HepG2 (cell line): ENCODE data around the gene ICAM2. TPM values are rescaled to one million over a fixed set of nuclear protein-coding genes. Genes with fewer than 3 reads are reported as not detected.

Experiments used
- ATAC-seq: fragments of 200-7000 bp; cut with Tn5 transposase; 3 replicates; pipeline ENCODE4 v1.9.1; 2020; ENCODE audit warnings: mild to moderate bottlenecking, moderate library complexity
- BruUV-seq: library from RNA; stranded (reverse); fragments of 400-500 nt; replicated peaks from 2 replicates; lab custom pipeline; 2021; lab: Mats Ljungman, UMichigan
- CTCF ChIA-PET: fragments of 300-600 bp; formaldehyde crosslinking; extraction: SDS; loops from one replicate; lab custom pipeline; 2021; ENCODE audit warnings: low total read pairs, inconsistent platforms, low intra/inter-chr PET ratio; lab: Yijun Ruan, JAX
- POLR2A ChIA-PET: fragments of 350-600 bp; sonication (Branson Sonifier 250); formaldehyde crosslinking; loops from one replicate; lab custom pipeline; 2020; ENCODE audit warnings: antibody characterized with exemption, inconsistent platforms; lab: Yijun Ruan, JAX
- DNase-seq: peaks from one replicate; pipeline ENCODE4 v3.0.0-alpha.2; 2015; ENCODE audit warnings: low spot score
- FAIRE-seq: peaks from 3 replicates; lab custom pipeline; 2011; peaks lifted over from hg19 to GRCh38; lab: Jason Lieb, UNC
- H2AFZ ChIP-seq: one replicate; pipeline ENCODE4 v1.6.1; 2011; ENCODE audit warnings: low read length, inconsistent platforms
- H3K27ac ChIP-seq: fragments of 300-600 bp; 3 replicates; pipeline ENCODE4 v1.8.0; 2011; ENCODE audit warnings: mixed run types, mild to moderate bottlenecking, mixed read lengths, low read length, inconsistent platforms; ENCODE audit not compliant: insufficient read depth; ENCODE audit errors: extremely low read length
- H3K27me3 ChIP-seq, 2 experiments: fragments of 200-600 bp in 1 of 2; 2 replicates in 1 of 2; 3 replicates in 1 of 2; pipeline versions ENCODE4 v1.6.0 to v1.8.0; 2011; ENCODE audit warnings: low read length in 2 of 2, mild to moderate bottlenecking in 2 of 2, moderate library complexity in 2 of 2, inconsistent platforms in 1 of 2; ENCODE audit not compliant: insufficient read depth in 2 of 2, control insufficient read depth in 1 of 2
- H3K36me3 ChIP-seq, 2 experiments: fragments of 200-600 bp in 1 of 2; replicated peaks in 1 of 2; 2 replicates in 1 of 2; 3 replicates in 1 of 2; pipeline versions ENCODE4 v1.5.1 to v1.8.0; 2011; ENCODE audit warnings: low read length in 2 of 2, inconsistent platforms in 1 of 2; ENCODE audit not compliant: insufficient read depth in 2 of 2, control insufficient read depth in 1 of 2
- H3K4me1 ChIP-seq: 2 replicates; pipeline ENCODE4 v1.5.1; 2012; ENCODE audit warnings: low read length, inconsistent platforms; ENCODE audit not compliant: insufficient read depth
- H3K4me2 ChIP-seq: 2 replicates; pipeline ENCODE4 v1.6.0; 2011; ENCODE audit warnings: low read depth, low read length, inconsistent platforms
- H3K4me3 ChIP-seq, 3 experiments: fragments of 200-600 bp in 1 of 3; sonication (generic), shearing (Covaris generic) in 1 of 3; replicated peaks in 1 of 3; 2 replicates each; pipeline ENCODE4 v1.5.1; 2011 to 2016; ENCODE audit warnings: low read length in 3 of 3, inconsistent platforms in 2 of 3, low read depth in 2 of 3, mild to moderate bottlenecking in 2 of 3, control low read depth in 1 of 3, mixed read lengths in 1 of 3; ENCODE audit not compliant: insufficient read depth in 1 of 3
- H3K79me2 ChIP-seq: one replicate; pipeline ENCODE4 v1.6.1; 2011; ENCODE audit warnings: low read length, inconsistent platforms; ENCODE audit not compliant: insufficient read depth
- H3K9ac ChIP-seq: 2 replicates; pipeline ENCODE4 v1.6.0; 2011; ENCODE audit warnings: mild to moderate bottlenecking, low read depth, low read length, inconsistent platforms; ENCODE audit not compliant: insufficient read depth
- H3K9me3 ChIP-seq: 2 replicates; pipeline ENCODE4 v1.5.1; 2012; ENCODE audit warnings: mild to moderate bottlenecking, low read length
- H4K20me1 ChIP-seq: 2 replicates; pipeline ENCODE4 v1.6.0; 2011; ENCODE audit warnings: inconsistent platforms, mild to moderate bottlenecking, low read length, moderate library complexity; ENCODE audit not compliant: insufficient read depth
- ATM ChIP-seq: fragments of 450-650 bp; IDR thresholded peaks from 2 replicates; pipeline ENCODE4 v1.7.1; 2017; ENCODE audit warnings: mild to moderate bottlenecking, borderline replicate concordance
- BORCS8-MEF2B ChIP-seq: sonication (generic); formaldehyde crosslinking; IDR thresholded peaks from 2 replicates; pipeline ENCODE4 v1.8.0; 2022; ENCODE audit warnings: mild to moderate bottlenecking, missing genetic modification reagents
- FOXA3 ChIP-seq: IDR thresholded peaks from 2 replicates; pipeline ENCODE4 v1.6.1; 2016; ENCODE audit warnings: missing genetic modification reagents, missing compliant biosample characterization
- HOXA3 ChIP-seq: sonication (generic); formaldehyde crosslinking; IDR thresholded peaks from 2 replicates; pipeline ENCODE4 v1.5.0; 2020; ENCODE audit warnings: missing genetic modification reagents
- MED1 ChIP-seq: sonication (generic); formaldehyde crosslinking; IDR thresholded peaks from 2 replicates; pipeline ENCODE4 v1.4.0; 2020; ENCODE audit warnings: missing genetic modification reagents
- SRSF1 ChIP-seq: fragments of 200-400 bp; formaldehyde crosslinking; optimal IDR thresholded peaks from 2 replicates; pipeline ENCODE3; 2017; ENCODE audit warnings: mild to moderate bottlenecking, low read depth, low read length, moderate library complexity
- ZBTB42 ChIP-seq: sonication (generic); formaldehyde crosslinking; IDR thresholded peaks from 2 replicates; pipeline ENCODE4 v1.5.0; 2020; ENCODE audit warnings: mild to moderate bottlenecking, missing genetic modification reagents
- ZNF136 ChIP-seq: sonication (generic); formaldehyde crosslinking; IDR thresholded peaks from 2 replicates; pipeline ENCODE4 v1.8.1; 2022; ENCODE audit warnings: low read depth, mild to moderate bottlenecking, moderate library complexity, missing genetic modification reagents
- ZNF33B ChIP-seq: sonication (generic); formaldehyde crosslinking; IDR thresholded peaks from 2 replicates; pipeline ENCODE4 v1.5.1; 2020; ENCODE audit warnings: mild to moderate bottlenecking, missing genetic modification reagents
- ZNF543 ChIP-seq: sonication (generic); formaldehyde crosslinking; IDR thresholded peaks from 2 replicates; pipeline ENCODE4 v1.4.0; 2020; ENCODE audit warnings: mild to moderate bottlenecking, missing genetic modification reagents
- ZNF614 ChIP-seq: IDR thresholded peaks from 2 replicates; pipeline ENCODE4 v1.6.1; 2018; ENCODE audit warnings: missing biosample characterization, missing genetic modification reagents, inconsistent platforms, borderline replicate concordance
- WGBS: methylation state at CpG from one replicate; pipeline ENCODE4 v1.1.6; 2017; ENCODE audit warnings: low lambda C conversion rate; 5-methylcytosine and 5-hydroxymethylcytosine counted together
- in situ Hi-C: cut with HindIII; loops from 2 replicates; pipeline ENCODE4 v1.10.0; 2017; ENCODE audit warnings: low pct_unique_long_range_greater_than_20kb; ENCODE audit not compliant: extremely low pct_ligation_motif_present
- intact Hi-C: fragments of 100-400 bp; cut with micrococcal nuclease; formaldehyde crosslinking; loops from one replicate; pipeline ENCODE4 v1.10.0; 2022; ENCODE audit not compliant: unreplicated experiment
- polyA plus RNA-seq, 8 experiments: library from polyadenylated mRNA; depleted of rRNA in 3 of 8; stranded (reverse) in 7 of 8; unstranded in 1 of 8; fragments of >200 nt; fragmentation: Illumina TruSeq in 4 of 8; extraction: Trizol in 4 of 8; gene quantifications; 2 replicates each; pipeline versions ENCODE4 v1.2.1 to v1.2.3, GENCODE V29; 2011 to 2016; ENCODE audit warnings: low read depth in 4 of 8, missing spikeins in 1 of 8, mixed read lengths in 1 of 8; ENCODE audit not compliant: insufficient read depth in 1 of 8
- total RNA-seq, 5 experiments: library from RNA; depleted of rRNA; stranded (reverse); fragments of >200 nt; fragmentation: Illumina TruSeq; extraction: Trizol; gene quantifications; 2 replicates each; pipeline ENCODE4 v1.2.3, GENCODE V29; 2016; ENCODE audit warnings: low read depth in 1 of 5
- TF ChIP-seq, protein P1 (sequence below): sonication (generic); formaldehyde crosslinking; IDR thresholded peaks from 2 replicates; pipeline ENCODE4 v1.4.0; 2020; ENCODE audit warnings: missing genetic modification reagents
- TF ChIP-seq, protein P2 (sequence below): IDR thresholded peaks from 2 replicates; pipeline ENCODE4 v1.6.1; 2018; ENCODE audit warnings: missing genetic modification reagents, mild to moderate bottlenecking, missing compliant biosample characterization
- TF ChIP-seq, protein P3 (sequence below): sonication (generic); formaldehyde crosslinking; IDR thresholded peaks from 2 replicates; pipeline ENCODE4 v1.5.1; 2020; ENCODE audit warnings: missing genetic modification reagents, mild to moderate bottlenecking, borderline replicate concordance
- TF ChIP-seq, protein P4 (sequence below): IDR thresholded peaks from 2 replicates; pipeline ENCODE4 v1.4.0; 2020; ENCODE audit warnings: mild to moderate bottlenecking, missing genetic modification reagents

Gene ICAM2
- total and polyA plus RNA-seq, 2 of the 13 experiments (the other 11 are each of a cell fraction or from before 2014, with no cell fraction given), result 10.9 to 20.8 TPM

DNA sequence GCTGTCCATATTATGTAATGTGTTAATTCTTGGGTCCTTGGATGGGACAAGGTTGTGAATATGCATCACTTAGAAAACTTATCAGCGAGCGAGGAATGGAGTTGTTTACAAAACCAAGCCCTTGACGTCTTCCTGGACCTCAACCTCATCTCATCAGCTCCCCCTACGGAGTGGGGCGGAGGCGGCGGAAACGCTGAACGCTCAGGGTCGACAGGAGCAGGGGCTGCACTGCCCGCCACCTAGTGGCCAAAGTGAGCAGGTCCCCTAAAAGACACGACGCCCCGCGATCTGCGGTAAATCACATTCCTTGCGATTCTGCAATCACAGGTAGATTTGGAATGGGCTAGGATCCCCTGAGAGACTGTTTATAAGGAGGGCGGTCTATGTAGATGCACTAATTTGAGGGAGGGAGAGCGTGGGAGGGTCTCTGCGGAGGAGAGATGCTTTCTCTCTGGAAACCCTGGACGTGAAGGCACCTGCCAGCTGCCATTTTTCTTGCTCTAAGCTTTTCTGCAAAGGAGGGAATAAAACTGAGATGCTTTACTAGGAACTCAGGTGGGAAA is 5.4 kb upstream of the ICAM2 start:
- intact Hi-C loops, result loop anchor here (5.0 kb wide), 1 partner anchor 109 kb away; the partner anchor contains the start of gene GH1
- peak overlapping the region; percentile 83 for H2AFZ ChIP-seq
- no TSS peak for BruUV-seq
- H3K79me2 ChIP-seq, result no peaks in the 10 kb centered on the region
- ATAC-seq (peak; percentile 89), DNase-seq (peak; percentile 82), FAIRE-seq (peak; percentile 96)
- H3K4me3 ChIP-seq, result peak overlapping the region in 1 of 3 experiments; percentile 47; a peak in 4 of 6 replicates
- in situ Hi-C loops, result loop anchor here (5.0 kb wide), 1 partner anchor 106 kb away; the partner anchor contains the start of gene ERN1
- H3K27me3 ChIP-seq, result no peaks in the 10 kb centered on the region
- ChIA-PET POLR2A (interaction anchor here (0.7 to 1.8 kb wide), 3 partner anchors 38 to 120 kb away, joined by 3 to 9 read pairs (median 8); no protein-coding TSS in a partner anchor), CTCF (interaction anchor here (1.2 to 2.4 kb wide), 4 partner anchors 79 to 114 kb away, joined by 4 to 10 read pairs (median 10); partner anchors contain the start of genes CSHL1 and GH1)
- 2% methylated on average over 21 of the region's 21 CpGs for WGBS
- H3K36me3 ChIP-seq, result no peaks in the 10 kb centered on the region
- no peak overlapping the region for H3K27ac ChIP-seq
- H4K20me1 ChIP-seq, result no peaks in the 10 kb centered on the region
- H3K9ac ChIP-seq, result no peak overlapping the region
- H3K4me1 ChIP-seq, result peaks cover 52% of the 10 kb centered on the region
- no peaks in the 10 kb centered on the region for H3K9me3 ChIP-seq
- peak overlapping the region; percentile 76 for H3K4me2 ChIP-seq
- TF ChIP-seq BORCS8-MEF2B (CRISPR knock-in tag), result peak; percentile 89
- TF ChIP-seq, protein P1, sequence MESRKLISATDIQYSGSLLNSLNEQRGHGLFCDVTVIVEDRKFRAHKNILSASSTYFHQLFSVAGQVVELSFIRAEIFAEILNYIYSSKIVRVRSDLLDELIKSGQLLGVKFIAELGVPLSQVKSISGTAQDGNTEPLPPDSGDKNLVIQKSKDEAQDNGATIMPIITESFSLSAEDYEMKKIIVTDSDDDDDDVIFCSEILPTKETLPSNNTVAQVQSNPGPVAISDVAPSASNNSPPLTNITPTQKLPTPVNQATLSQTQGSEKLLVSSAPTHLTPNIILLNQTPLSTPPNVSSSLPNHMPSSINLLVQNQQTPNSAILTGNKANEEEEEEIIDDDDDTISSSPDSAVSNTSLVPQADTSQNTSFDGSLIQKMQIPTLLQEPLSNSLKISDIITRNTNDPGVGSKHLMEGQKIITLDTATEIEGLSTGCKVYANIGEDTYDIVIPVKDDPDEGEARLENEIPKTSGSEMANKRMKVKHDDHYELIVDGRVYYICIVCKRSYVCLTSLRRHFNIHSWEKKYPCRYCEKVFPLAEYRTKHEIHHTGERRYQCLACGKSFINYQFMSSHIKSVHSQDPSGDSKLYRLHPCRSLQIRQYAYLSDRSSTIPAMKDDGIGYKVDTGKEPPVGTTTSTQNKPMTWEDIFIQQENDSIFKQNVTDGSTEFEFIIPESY (CRISPR knock-in tag), result peak; percentile 79
- TF ChIP-seq, protein P2, sequence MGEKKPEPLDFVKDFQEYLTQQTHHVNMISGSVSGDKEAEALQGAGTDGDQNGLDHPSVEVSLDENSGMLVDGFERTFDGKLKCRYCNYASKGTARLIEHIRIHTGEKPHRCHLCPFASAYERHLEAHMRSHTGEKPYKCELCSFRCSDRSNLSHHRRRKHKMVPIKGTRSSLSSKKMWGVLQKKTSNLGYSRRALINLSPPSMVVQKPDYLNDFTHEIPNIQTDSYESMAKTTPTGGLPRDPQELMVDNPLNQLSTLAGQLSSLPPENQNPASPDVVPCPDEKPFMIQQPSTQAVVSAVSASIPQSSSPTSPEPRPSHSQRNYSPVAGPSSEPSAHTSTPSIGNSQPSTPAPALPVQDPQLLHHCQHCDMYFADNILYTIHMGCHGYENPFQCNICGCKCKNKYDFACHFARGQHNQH, result peak; percentile 86; the same call in 1 of the 2 replicates
- TF ChIP-seq ZBTB42 (CRISPR knock-in tag), result no peak
- TF ChIP-seq SRSF1, result no peak
- TF ChIP-seq, protein P3, sequence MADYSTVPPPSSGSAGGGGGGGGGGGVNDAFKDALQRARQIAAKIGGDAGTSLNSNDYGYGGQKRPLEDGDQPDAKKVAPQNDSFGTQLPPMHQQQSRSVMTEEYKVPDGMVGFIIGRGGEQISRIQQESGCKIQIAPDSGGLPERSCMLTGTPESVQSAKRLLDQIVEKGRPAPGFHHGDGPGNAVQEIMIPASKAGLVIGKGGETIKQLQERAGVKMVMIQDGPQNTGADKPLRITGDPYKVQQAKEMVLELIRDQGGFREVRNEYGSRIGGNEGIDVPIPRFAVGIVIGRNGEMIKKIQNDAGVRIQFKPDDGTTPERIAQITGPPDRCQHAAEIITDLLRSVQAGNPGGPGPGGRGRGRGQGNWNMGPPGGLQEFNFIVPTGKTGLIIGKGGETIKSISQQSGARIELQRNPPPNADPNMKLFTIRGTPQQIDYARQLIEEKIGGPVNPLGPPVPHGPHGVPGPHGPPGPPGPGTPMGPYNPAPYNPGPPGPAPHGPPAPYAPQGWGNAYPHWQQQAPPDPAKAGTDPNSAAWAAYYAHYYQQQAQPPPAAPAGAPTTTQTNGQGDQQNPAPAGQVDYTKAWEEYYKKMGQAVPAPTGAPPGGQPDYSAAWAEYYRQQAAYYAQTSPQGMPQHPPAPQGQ (CRISPR knock-in tag), result no peak
- TF ChIP-seq MED1 (CRISPR knock-in tag), result no peak
- no peak for TF ChIP-seq ZNF136
- TF ChIP-seq ZNF543 (CRISPR knock-in tag), result no peak
- TF ChIP-seq FOXA3 (CRISPR knock-in tag), result peak; percentile 78
- TF ChIP-seq ZNF33B (CRISPR knock-in tag), result 0 out of 2 replicates have a peak, but pooled peaks have one; percentile 35
- peak; percentile 86; the same call in 1 of the 2 replicates for TF ChIP-seq ZNF614
- TF ChIP-seq HOXA3 (CRISPR knock-in tag), result peak; percentile 86; the same call in 1 of the 2 replicates
- TF ChIP-seq, protein P4, sequence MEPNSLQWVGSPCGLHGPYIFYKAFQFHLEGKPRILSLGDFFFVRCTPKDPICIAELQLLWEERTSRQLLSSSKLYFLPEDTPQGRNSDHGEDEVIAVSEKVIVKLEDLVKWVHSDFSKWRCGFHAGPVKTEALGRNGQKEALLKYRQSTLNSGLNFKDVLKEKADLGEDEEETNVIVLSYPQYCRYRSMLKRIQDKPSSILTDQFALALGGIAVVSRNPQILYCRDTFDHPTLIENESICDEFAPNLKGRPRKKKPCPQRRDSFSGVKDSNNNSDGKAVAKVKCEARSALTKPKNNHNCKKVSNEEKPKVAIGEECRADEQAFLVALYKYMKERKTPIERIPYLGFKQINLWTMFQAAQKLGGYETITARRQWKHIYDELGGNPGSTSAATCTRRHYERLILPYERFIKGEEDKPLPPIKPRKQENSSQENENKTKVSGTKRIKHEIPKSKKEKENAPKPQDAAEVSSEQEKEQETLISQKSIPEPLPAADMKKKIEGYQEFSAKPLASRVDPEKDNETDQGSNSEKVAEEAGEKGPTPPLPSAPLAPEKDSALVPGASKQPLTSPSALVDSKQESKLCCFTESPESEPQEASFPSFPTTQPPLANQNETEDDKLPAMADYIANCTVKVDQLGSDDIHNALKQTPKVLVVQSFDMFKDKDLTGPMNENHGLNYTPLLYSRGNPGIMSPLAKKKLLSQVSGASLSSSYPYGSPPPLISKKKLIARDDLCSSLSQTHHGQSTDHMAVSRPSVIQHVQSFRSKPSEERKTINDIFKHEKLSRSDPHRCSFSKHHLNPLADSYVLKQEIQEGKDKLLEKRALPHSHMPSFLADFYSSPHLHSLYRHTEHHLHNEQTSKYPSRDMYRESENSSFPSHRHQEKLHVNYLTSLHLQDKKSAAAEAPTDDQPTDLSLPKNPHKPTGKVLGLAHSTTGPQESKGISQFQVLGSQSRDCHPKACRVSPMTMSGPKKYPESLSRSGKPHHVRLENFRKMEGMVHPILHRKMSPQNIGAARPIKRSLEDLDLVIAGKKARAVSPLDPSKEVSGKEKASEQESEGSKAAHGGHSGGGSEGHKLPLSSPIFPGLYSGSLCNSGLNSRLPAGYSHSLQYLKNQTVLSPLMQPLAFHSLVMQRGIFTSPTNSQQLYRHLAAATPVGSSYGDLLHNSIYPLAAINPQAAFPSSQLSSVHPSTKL (CRISPR knock-in tag), result peak; percentile 59; the same call in 1 of the 2 replicates
- no peak for TF ChIP-seq ATM
